HG02943 (cell line): ENCODE results near the gene GALNT2.

ENCODE experiments used
- ATAC-seq: cut with Tn5 transposase; IDR thresholded peaks from one replicate; pipeline ENCODE4 v1.9.1; 2021; ENCODE audit warnings: mild to moderate bottlenecking, low read depth, moderate library complexity; ENCODE audit not compliant: unreplicated experiment

GALNT2 gene

GRCh38 chr1:230066466-230067404 is at the start of gene GALNT2:
TSS of gene GALNT2 (plus strand) at chr1:230067238. CDS start at chr1:230067281, 43 bp downstream.
- peak; percentile 76 for ATAC-seq

GRCh38 chr1:230020451-230020850 is 46.6 kb upstream of the GALNT2 start:
- no peak for ATAC-seq

GRCh38 chr1:230022666-230023380 is 44.2 kb upstream of the GALNT2 start:
- ATAC-seq, result no peak

GRCh38 chr1:230025686-230026085 is 41.4 kb upstream of the GALNT2 start:
- no peak for ATAC-seq

GRCh38 chr1:230026139-230026538 is 40.9 kb upstream of the GALNT2 start:
- ATAC-seq, result no peak

GRCh38 chr1:230026572-230026971 is 40.5 kb upstream of the GALNT2 start:
- no peak for ATAC-seq

- no peak for ATAC-seq
Observed at GRCh38 chr1:230028602-230029223, 38.3 kb upstream of the GALNT2 start.

- no peak for ATAC-seq
Observed at GRCh38 chr1:230029244-230029941, 37.6 kb upstream of the GALNT2 start.

- ATAC-seq, result no peak
Observed at GRCh38 chr1:230030122-230030821, 36.8 kb upstream of the GALNT2 start.

GRCh38 chr1:230031131-230031530 is 35.9 kb upstream of the GALNT2 start:
- ATAC-seq, result no peak

- no peak for ATAC-seq
Observed at GRCh38 chr1:230032516-230033281, 34.3 kb upstream of the GALNT2 start.

GRCh38 chr1:230037261-230037660 is 29.8 kb upstream of the GALNT2 start:
- no peak for ATAC-seq

GRCh38 chr1:230040440-230040839 is 26.6 kb upstream of the GALNT2 start:
- no peak for ATAC-seq

GRCh38 chr1:230043081-230043480 is 24.0 kb upstream of the GALNT2 start:
- no peak for ATAC-seq

- no peak for ATAC-seq
Observed at GRCh38 chr1:230044729-230045128, 22.3 kb upstream of the GALNT2 start.

- no peak for ATAC-seq
Observed at GRCh38 chr1:230047114-230047865, 19.7 kb upstream of the GALNT2 start.

GRCh38 chr1:230048322-230048721 is 18.7 kb upstream of the GALNT2 start:
- no peak for ATAC-seq

GRCh38 chr1:230048922-230049321 is 18.1 kb upstream of the GALNT2 start:
- no peak for ATAC-seq
